Immature natural killer cell (primary cell): ENCODE results near the gene ARHGAP24. TPM values are rescaled to one million over a fixed set of nuclear protein-coding genes. Genes with fewer than 3 reads are reported as not detected.
"Not testable (repeated sequence)": the region's sequence is repeated elsewhere in the genome, so short reads cannot be mapped to it uniquely, and the experiment has no call there.

ENCODE experiments used
- DNase-seq, 3 donors: peaks; one replicate each; pipeline ENCODE4 v3.0.0; 2022; ENCODE audit warnings: mixed read lengths in 1 of 3
- H3K27ac Mint-ChIP-seq, 6 donors: one replicate each; pipeline ENCODE4 v1.8.0; 2020; ENCODE audit warnings: mixed read lengths in 6 of 6, mild to moderate bottlenecking in 5 of 6, inconsistent platforms in 4 of 6, moderate library complexity in 3 of 6
- H3K27me3 Mint-ChIP-seq, 3 donors: one replicate each; pipeline ENCODE4 v1.8.0; 2020 to 2021; ENCODE audit warnings: low read depth in 3 of 3, mild to moderate bottlenecking in 3 of 3, mixed read lengths in 3 of 3, moderate library complexity in 3 of 3, inconsistent platforms in 1 of 3
- H3K36me3 Mint-ChIP-seq, 3 donors: one replicate each; pipeline ENCODE4 v1.8.0; 2020; ENCODE audit warnings: mixed read lengths in 3 of 3, inconsistent platforms in 2 of 3, mild to moderate bottlenecking in 2 of 3
- H3K4me1 Mint-ChIP-seq, 2 donors: one replicate each; pipeline ENCODE4 v1.8.0; 2020; ENCODE audit warnings: inconsistent platforms in 2 of 2, mild to moderate bottlenecking in 2 of 2, mixed read lengths in 2 of 2, moderate library complexity in 1 of 2
- H3K4me3 Mint-ChIP-seq, 5 donors: one replicate each; pipeline ENCODE4 v1.8.0; 2020; ENCODE audit warnings: mild to moderate bottlenecking in 5 of 5, mixed read lengths in 5 of 5, inconsistent platforms in 3 of 5, moderate library complexity in 3 of 5
- H3K9me3 Mint-ChIP-seq, 6 donors: one replicate each; pipeline ENCODE4 v1.8.0; 2020; ENCODE audit warnings: mild to moderate bottlenecking in 6 of 6, mixed read lengths in 6 of 6, inconsistent platforms in 4 of 6, moderate library complexity in 3 of 6
- polyA plus RNA-seq, 3 donors: library from polyadenylated mRNA; unstranded; fragments of 300-500 nt; fragmentation: Illumina TruSeq; gene quantifications; one replicate each; pipeline ENCODE4 v1.2.3, GENCODE V29; 2021

ARHGAP24 gene
- polyA plus RNA-seq, 3 donors from 2014 or later, result 0.06 to 0.24 TPM; not detected in 1

- H3K9me3 Mint-ChIP-seq, result peaks cover 9 to 26% (median 14%) of the 10 kb centered on the region in 6 donors
- H3K36me3 Mint-ChIP-seq, result no peaks in the 10 kb centered on the region
- H3K27ac Mint-ChIP-seq, result no peak overlapping the region
- DNase-seq, result no peak
- H3K4me3 Mint-ChIP-seq, result no peak overlapping the region
- peaks cover 0 to 1% (median 0%) of the 10 kb centered on the region in 3 donors for H3K27me3 Mint-ChIP-seq
- no peaks in the 10 kb centered on the region for H3K4me1 Mint-ChIP-seq
These were observed 167.6 kb downstream of the ARHGAP24 start for GRCh38 chr4:85642356-85643100.

DNA sequence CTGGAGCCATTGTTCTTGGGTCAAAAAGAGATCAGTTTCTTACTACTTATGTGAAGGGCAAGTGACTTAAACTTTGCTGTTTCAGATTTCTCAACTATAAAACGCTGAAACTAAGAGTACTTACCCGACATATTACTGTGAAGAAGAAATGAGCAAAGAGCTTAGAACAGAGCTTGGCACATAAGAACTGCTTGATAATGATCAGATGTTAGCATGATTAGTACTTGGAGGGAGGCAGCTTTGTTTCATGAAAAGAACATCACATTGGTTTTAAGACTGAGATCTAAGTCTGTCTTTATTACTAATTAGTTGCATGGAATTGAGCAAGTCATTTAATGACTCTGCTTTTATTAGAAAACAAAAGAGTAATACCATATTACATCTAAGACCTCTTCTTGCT is 169.1 kb downstream of the ARHGAP24 start:
- H3K4me1 Mint-ChIP-seq, result no peaks in the 10 kb centered on the region
- no peaks in the 10 kb centered on the region for H3K36me3 Mint-ChIP-seq
- peaks cover 0 to 1% (median 0%) of the 10 kb centered on the region in 3 donors for H3K27me3 Mint-ChIP-seq
- DNase-seq, result no peak
- no peak overlapping the region for H3K27ac Mint-ChIP-seq
- H3K4me3 Mint-ChIP-seq, result no peak overlapping the region
- peaks cover 8 to 26% (median 13%) of the 10 kb centered on the region in 6 donors for H3K9me3 Mint-ChIP-seq

- Mint-ChIP-seq H3K36me3 (no peaks in the 10 kb centered on the region), H3K4me1 (no peaks in the 10 kb centered on the region), H3K27ac (no peak overlapping the region), H3K27me3 (peaks cover 0 to 1% (median 0%) of the 10 kb centered on the region in 3 donors), H3K4me3 (no peak overlapping the region), H3K9me3 (peaks cover 0 to 27% (median 8%) of the 10 kb centered on the region in 6 donors)
- no peak for DNase-seq
These were observed 176.0 kb downstream of the ARHGAP24 start for GRCh38 chr4:85650908-85651307.

- peaks cover 0 to 20% (median 6%) of the 10 kb centered on the region in 6 donors for H3K9me3 Mint-ChIP-seq
- no peaks in the 10 kb centered on the region for H3K36me3 Mint-ChIP-seq
- DNase-seq, result no peak
- no peak overlapping the region for H3K4me3 Mint-ChIP-seq
- no peaks in the 10 kb centered on the region for H3K27me3 Mint-ChIP-seq
- H3K4me1 Mint-ChIP-seq, result no peaks in the 10 kb centered on the region
- no peak overlapping the region for H3K27ac Mint-ChIP-seq
These were observed 182.0 kb downstream of the ARHGAP24 start for GRCh38 chr4:85656759-85657505.

DNA sequence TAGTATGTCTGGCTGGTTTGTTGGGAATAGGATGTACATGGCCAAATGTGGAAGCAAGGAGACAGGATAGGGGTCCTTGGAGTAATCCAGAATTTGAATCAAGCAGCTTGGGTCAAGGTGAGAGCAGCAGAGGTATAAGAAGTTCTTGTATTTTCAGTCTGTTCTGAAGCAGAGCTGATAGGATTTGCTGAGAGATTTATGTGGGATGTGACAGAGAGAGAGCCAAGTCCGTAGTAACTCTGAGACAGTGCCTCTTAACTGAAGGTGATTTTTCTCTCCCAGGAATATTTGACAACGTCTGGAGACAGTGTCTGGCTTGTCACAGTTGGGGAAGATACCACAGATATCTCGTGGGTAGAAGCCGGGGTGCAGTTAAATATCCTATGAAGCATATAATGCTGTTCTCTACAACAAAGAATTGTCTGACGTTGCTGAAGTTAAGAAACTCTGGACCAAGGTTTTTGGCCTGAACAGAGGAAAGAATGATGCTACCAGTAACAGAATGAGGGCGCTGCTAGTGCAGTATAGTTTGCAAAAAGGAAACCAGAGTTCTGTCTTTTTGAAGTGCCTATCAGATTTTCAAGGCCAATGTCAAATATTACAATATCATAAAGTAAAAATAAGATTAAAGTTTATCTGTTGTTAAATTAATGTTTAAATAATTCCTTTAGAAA is 184.0 kb downstream of the ARHGAP24 start:
- Mint-ChIP-seq H3K27me3 (no peaks in the 10 kb centered on the region), H3K9me3 (peaks cover 0 to 14% (median 6%) of the 10 kb centered on the region in 6 donors), H3K36me3 (no peaks in the 10 kb centered on the region), H3K4me3 (no peak overlapping the region), H3K4me1 (no peaks in the 10 kb centered on the region), H3K27ac (no peak overlapping the region)
- no peak for DNase-seq

DNA sequence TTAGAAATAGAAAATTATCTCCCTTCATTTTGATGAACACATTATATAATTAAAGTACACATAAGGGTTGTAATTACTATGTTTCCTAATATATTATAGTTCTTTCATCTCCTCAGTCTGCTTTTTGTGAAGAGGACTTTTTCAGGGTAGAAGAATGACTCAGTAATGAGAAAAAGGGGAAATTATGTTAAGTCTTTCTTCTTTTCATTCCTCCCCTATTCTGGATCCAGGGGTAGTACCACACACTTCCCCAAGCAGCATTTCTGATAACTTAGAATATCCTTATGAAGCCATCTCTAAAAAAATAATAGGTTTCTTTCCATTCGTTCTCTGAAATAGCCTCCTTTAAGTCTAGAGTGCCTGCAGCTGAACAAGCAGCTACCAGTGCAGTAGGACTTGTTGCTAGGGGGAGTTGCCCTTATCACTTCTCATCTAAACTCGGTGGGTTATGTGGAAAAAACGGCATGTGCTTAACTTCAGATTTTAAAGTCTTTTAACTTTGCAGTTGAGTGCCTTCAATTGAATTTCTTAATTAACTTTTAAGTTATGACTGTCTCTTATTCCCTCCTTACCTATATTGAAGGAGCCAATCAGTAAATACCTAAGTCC is 184.8 kb downstream of the ARHGAP24 start:
- Mint-ChIP-seq H3K36me3 (no peaks in the 10 kb centered on the region), H3K4me3 (no peak overlapping the region), H3K4me1 (no peaks in the 10 kb centered on the region), H3K9me3 (peaks cover 0 to 14% (median 6%) of the 10 kb centered on the region in 6 donors), H3K27me3 (no peaks in the 10 kb centered on the region), H3K27ac (no peak overlapping the region)
- DNase-seq, result no peak

DNA sequence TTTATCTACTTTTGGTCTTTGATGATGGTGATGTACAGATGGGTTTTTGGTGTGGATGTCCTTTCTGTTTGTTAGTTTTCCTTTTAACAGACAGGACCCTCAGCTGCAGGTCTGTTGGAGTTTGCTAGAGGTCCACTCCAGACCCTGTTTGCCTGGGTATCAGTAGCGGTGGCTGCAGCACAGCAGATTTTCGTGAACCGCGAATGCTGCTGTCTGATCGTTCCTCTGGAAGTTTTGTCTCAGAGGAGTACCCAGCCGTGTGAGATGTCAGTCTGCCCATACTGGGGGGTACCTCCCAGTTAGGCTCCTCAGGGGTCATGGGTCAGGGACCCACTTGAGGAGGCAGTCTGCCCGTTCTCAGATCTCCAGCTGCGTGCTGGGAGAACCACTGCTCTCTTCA is 191.7 kb downstream of the ARHGAP24 start:
- not testable (repeated sequence) for H3K27ac Mint-ChIP-seq, H3K4me1 Mint-ChIP-seq, DNase-seq, H3K4me3 Mint-ChIP-seq, H3K27me3 Mint-ChIP-seq, H3K36me3 Mint-ChIP-seq
- H3K9me3 Mint-ChIP-seq, result peaks cover 2 to 30% (median 18%) of the 10 kb centered on the region in 6 donors

DNA sequence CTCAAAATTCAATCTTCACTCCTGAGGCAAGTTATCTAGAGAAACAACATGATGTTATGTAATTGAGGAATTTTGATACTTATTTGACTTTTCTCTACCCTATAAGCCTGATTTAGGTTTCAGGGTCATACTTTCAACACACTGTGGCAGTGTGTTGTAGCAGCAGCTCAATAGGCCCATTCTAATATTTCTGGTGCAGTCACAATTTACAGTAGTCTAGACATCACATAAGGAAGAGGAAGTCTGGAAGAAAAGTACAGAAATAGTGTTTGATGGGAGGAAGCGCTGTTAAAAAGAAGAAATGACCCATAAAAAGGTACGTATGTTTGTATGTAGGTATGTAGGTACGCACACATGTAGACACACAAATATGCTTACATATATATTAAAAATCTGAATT is 194.3 kb downstream of the ARHGAP24 start:
- Mint-ChIP-seq H3K4me3 (no peak overlapping the region), H3K36me3 (peaks cover 0 to 5% (median 0%) of the 10 kb centered on the region in 3 donors), H3K27ac (no peak overlapping the region), H3K4me1 (no peaks in the 10 kb centered on the region), H3K27me3 (no peaks in the 10 kb centered on the region), H3K9me3 (peaks cover 2 to 40% (median 15%) of the 10 kb centered on the region in 6 donors)
- no peak for DNase-seq

- DNase-seq, result no peak
- H3K36me3 Mint-ChIP-seq, result peaks cover 0 to 5% (median 0%) of the 10 kb centered on the region in 3 donors
- no peaks in the 10 kb centered on the region for H3K27me3 Mint-ChIP-seq
- peaks cover 2 to 41% (median 18%) of the 10 kb centered on the region in 6 donors for H3K9me3 Mint-ChIP-seq
- no peak overlapping the region for H3K4me3 Mint-ChIP-seq
- H3K4me1 Mint-ChIP-seq, result no peaks in the 10 kb centered on the region
- H3K27ac Mint-ChIP-seq, result no peak overlapping the region
These were observed 195.1 kb downstream of the ARHGAP24 start for GRCh38 chr4:85669992-85670548.

DNA sequence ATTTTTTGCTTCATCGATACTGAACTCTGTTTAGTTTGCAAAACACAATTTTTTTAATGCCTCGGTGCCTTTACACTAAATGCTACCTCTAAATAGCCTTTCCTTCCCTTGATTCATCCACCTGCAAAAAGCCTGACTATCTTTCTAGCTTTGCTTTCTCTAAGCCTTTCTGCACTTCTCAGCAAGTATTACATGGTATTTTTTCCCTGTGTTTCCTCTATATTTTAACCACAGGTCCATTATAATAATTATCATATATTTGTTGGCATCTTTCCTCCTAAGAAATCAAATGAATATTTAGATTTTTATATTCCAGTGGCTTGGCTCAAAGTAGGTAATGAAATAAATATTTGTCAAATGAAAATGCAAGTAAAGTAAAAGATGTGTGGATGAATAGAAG is 196.2 kb downstream of the ARHGAP24 start:
- peaks cover 2 to 37% (median 13%) of the 10 kb centered on the region in 6 donors for H3K9me3 Mint-ChIP-seq
- H3K27ac Mint-ChIP-seq, result no peak overlapping the region
- no peak overlapping the region for H3K4me3 Mint-ChIP-seq
- H3K36me3 Mint-ChIP-seq, result peaks cover 0 to 5% (median 0%) of the 10 kb centered on the region in 3 donors
- DNase-seq, result no peak
- no peaks in the 10 kb centered on the region for H3K4me1 Mint-ChIP-seq
- H3K27me3 Mint-ChIP-seq, result no peaks in the 10 kb centered on the region

- Mint-ChIP-seq H3K36me3 (peaks cover 0 to 5% (median 0%) of the 10 kb centered on the region in 3 donors), H3K27ac (no peak overlapping the region), H3K27me3 (no peaks in the 10 kb centered on the region), H3K4me1 (no peaks in the 10 kb centered on the region), H3K9me3 (peaks cover 2 to 41% (median 13%) of the 10 kb centered on the region in 6 donors), H3K4me3 (no peak overlapping the region)
- DNase-seq, result no peak
These were observed 197.2 kb downstream of the ARHGAP24 start for GRCh38 chr4:85672116-85672515.

DNA sequence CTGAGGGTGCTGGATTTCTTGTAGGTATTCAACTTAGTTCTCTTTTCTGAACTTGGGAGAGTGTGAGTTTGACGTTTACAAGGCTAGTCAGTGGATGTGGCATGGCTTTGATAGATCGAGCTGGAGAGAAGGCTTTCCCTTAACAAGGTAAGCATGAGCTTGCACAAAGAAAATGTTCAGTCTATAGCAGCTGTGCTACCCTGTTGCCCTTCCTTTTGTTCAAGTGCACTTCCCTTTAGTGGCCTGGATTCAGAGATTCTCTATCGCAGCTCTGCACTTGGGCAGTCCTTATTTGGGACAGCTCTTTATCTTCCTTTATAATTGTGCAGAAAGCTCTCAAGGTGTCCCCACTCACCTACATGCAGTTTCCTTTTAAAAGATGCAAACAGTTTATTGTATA is 198.0 kb downstream of the ARHGAP24 start:
- Mint-ChIP-seq H3K27ac (no peak overlapping the region), H3K27me3 (no peaks in the 10 kb centered on the region), H3K36me3 (peaks cover 0 to 5% (median 0%) of the 10 kb centered on the region in 3 donors), H3K9me3 (peaks cover 2 to 33% (median 11%) of the 10 kb centered on the region in 6 donors), H3K4me1 (no peaks in the 10 kb centered on the region), H3K4me3 (no peak overlapping the region)
- no peak for DNase-seq

- H3K27ac Mint-ChIP-seq, result no peak overlapping the region
- H3K36me3 Mint-ChIP-seq, result peaks cover 0 to under 1% (median 0%) of the 10 kb centered on the region in 3 donors
- H3K4me1 Mint-ChIP-seq, result no peaks in the 10 kb centered on the region
- DNase-seq, result no peak
- no peak overlapping the region for H3K4me3 Mint-ChIP-seq
- no peaks in the 10 kb centered on the region for H3K27me3 Mint-ChIP-seq
- peaks cover 2 to 28% (median 10%) of the 10 kb centered on the region in 6 donors for H3K9me3 Mint-ChIP-seq
These were observed 198.6 kb downstream of the ARHGAP24 start for GRCh38 chr4:85673540-85673939.
